ENCODE measurements around the gene TTC33. TPM values are rescaled to one million over a fixed set of nuclear protein-coding genes. Genes with fewer than 3 reads are reported as not detected.

The TTC33 gene
- total RNA-seq, 6 experiments from 2014 or later, result 5.6 to 9.2 (median 7.0) TPM

DNA sequence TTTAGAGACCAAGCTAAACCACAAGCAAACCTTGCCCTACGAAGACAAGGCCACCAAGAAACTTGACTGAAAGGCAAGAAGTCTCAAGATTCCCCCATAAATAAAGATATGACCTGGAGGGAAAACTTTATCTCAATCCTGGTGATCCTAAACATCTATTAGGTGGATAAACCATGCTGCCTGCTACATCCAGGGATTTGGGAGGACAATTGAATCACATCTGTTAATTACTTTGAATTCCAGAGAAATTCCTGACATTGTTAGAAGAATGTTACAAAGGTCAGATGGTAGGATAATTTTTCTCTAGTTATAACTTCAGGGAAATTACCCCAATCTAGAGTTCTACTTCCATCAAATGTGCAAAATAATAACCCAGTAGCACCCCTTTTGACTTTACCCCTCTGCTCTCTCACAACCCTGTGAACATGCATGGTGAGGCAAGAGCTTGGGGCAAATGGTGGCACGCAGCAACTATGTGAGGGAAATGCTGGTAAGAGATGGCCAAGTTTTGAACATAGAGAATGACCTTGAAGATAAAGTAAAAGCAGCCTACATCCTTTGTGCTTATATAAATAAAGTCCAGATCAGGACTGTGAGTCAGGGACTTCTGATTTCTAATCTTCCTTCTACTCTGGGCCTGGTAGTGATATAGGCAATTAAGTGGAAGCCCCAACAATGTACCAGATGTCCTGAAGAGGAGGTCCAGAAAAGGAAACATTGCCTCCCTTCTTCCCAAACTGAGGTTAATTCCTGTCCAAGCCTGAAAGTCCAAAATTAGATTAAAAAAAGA, 133.1 kb downstream of the TTC33 start:
- Histone ChIP-seq H3K4me3 (no peak overlapping the region), H3K36me3 (no peaks in the 10 kb centered on the region), H3K27ac (no peak overlapping the region), H3K9me3 (no peaks in the 10 kb centered on the region), H3K27me3 (no peaks in the 10 kb centered on the region), H3K4me1 (no peaks in the 10 kb centered on the region)
- intact Hi-C loops (cut with DNase I), result no loop called here
- 64% methylated on average over 2 of the region's 2 CpGs for whole genome bisulfite sequencing (ENCODE audit: insufficient coverage, low coverage, low lambda C conversion rate, missing lambda C conversion rate)
- no peak for ATAC-seq
- no peak for TF ChIP-seq POLR2A (IDR thresholded peaks at IDR 0.05)
- TF ChIP-seq, protein P1, sequence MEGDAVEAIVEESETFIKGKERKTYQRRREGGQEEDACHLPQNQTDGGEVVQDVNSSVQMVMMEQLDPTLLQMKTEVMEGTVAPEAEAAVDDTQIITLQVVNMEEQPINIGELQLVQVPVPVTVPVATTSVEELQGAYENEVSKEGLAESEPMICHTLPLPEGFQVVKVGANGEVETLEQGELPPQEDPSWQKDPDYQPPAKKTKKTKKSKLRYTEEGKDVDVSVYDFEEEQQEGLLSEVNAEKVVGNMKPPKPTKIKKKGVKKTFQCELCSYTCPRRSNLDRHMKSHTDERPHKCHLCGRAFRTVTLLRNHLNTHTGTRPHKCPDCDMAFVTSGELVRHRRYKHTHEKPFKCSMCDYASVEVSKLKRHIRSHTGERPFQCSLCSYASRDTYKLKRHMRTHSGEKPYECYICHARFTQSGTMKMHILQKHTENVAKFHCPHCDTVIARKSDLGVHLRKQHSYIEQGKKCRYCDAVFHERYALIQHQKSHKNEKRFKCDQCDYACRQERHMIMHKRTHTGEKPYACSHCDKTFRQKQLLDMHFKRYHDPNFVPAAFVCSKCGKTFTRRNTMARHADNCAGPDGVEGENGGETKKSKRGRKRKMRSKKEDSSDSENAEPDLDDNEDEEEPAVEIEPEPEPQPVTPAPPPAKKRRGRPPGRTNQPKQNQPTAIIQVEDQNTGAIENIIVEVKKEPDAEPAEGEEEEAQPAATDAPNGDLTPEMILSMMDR (IDR thresholded peaks at IDR 0.05), result no peak
- DNase-seq, result no peak

DNA sequence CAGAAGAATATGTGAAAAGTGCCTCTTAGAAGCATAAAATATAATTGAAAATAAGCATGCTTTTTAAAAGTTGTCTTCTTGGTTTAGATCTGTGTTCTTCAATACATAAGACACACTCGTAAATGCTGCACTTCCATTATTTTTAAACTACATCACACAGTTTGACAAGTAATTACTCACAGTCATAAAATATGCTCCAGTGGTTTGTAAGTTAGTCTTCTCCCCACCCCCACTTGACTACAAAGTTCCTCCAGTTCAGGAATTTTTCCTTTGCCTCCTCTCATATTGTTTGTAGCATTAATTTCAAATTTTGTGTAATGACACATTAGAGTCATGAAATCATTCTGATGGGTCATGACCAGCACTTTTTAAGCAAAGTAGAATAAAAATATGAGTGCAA, 136.3 kb downstream of the TTC33 start:
- ATAC-seq (no peak), DNase-seq (no peak)
- no peak overlapping the region for H3K27ac ChIP-seq
- no peaks in the 10 kb centered on the region for H3K9me3 ChIP-seq
- TF ChIP-seq, protein P1 (IDR thresholded peaks at IDR 0.05), result no peak
- no peak for TF ChIP-seq POLR2A (IDR thresholded peaks at IDR 0.05)
- WGBS (ENCODE audit: insufficient coverage, low coverage, low lambda C conversion rate, missing lambda C conversion rate), result 63% methylated on average over 1 of the region's 1 CpG
- H3K27me3 ChIP-seq, result no peaks in the 10 kb centered on the region
- H3K4me1 ChIP-seq, result no peaks in the 10 kb centered on the region
- intact Hi-C loops (cut with DNase I), result no loop called here
- H3K4me3 ChIP-seq, result no peak overlapping the region
- no peaks in the 10 kb centered on the region for H3K36me3 ChIP-seq

DNA sequence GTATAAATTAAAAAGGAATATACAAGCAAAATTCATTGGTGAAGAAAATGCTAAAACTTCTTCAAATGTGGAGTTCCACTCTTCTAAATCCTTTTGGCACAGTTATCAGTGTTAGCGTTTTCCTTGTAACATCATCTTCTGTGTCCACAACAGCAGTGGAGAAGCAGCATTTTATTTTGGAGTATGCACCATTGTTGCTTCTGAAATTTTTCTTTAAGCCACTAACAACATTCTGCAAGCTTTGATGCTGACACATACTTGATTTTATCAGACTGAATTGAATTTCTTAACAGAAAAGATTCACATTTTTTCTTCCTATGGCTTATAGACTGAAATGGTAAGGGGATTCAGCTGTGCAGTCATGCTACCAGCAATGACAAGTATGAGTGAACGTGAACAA, 136.8 kb downstream of the TTC33 start:
- no peak for TF ChIP-seq POLR2A (IDR thresholded peaks at IDR 0.05)
- TF ChIP-seq, protein P1 (IDR thresholded peaks at IDR 0.05), result no peak
- H3K36me3 ChIP-seq, result no peaks in the 10 kb centered on the region
- no peaks in the 10 kb centered on the region for H3K4me1 ChIP-seq
- WGBS (ENCODE audit: insufficient coverage, low coverage, low lambda C conversion rate, missing lambda C conversion rate), result 65% methylated on average over 2 of the region's 2 CpGs
- no peak overlapping the region for H3K27ac ChIP-seq
- intact Hi-C loops (cut with DNase I), result no loop called here
- H3K4me3 ChIP-seq, result no peak overlapping the region
- DNase-seq, result no peak
- no peaks in the 10 kb centered on the region for H3K9me3 ChIP-seq
- H3K27me3 ChIP-seq, result no peaks in the 10 kb centered on the region
- ATAC-seq, result no peak

DNA sequence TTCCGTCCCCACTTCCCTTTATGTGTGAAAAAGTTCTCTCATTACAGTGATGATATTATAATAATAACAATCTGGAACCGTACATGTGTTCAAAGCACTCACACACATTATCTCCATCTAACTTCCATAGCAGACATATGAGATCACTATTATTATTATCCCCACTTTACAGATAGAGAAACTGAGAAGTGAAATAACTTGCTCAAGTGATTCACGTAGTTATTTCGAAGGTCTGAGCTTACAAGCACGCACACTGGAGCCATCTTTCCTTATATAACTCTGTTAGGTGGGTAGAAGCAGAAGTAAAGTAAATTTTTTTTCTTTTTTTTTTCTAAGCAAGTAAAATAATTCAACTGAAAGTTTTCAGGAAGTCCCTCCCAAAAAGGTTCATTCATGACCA, 139.0 kb downstream of the TTC33 start:
- Histone ChIP-seq H3K36me3 (no peaks in the 10 kb centered on the region), H3K27me3 (no peaks in the 10 kb centered on the region), H3K27ac (no peak overlapping the region), H3K4me1 (no peaks in the 10 kb centered on the region), H3K4me3 (no peak overlapping the region), H3K9me3 (no peaks in the 10 kb centered on the region)
- DNase-seq, result no peak
- peak in 2 of 4 donors; percentile 41 to 53 for ATAC-seq
- intact Hi-C loops (cut with DNase I), result no loop called here
- TF ChIP-seq, protein P1 (IDR thresholded peaks at IDR 0.05), result no peak
- TF ChIP-seq POLR2A (IDR thresholded peaks at IDR 0.05), result no peak
- WGBS (ENCODE audit: insufficient coverage, low coverage, low lambda C conversion rate, missing lambda C conversion rate), result 69% methylated on average over 5 of the region's 5 CpGs

Measured in right lobe of liver (tissue), 6 donors.